ENCODE data around the gene LRCH4.
A peak's percentile ranks its signal among the peaks of the same experiment; 100 is the strongest.
"Not testable (repeated sequence)": the region's sequence is repeated elsewhere in the genome, so short reads cannot be mapped to it uniquely, and the experiment has no call there.

LRCH4 gene

GRCh38 chr7:100544967-100545359 is 41.0 kb downstream of the LRCH4 start:
- peak overlapping the region; percentile 99 for H3K27ac ChIP-seq (ENCODE audit: low read length)
- peak overlapping the region; percentile 67 for H3K4me3 ChIP-seq (ENCODE audit: low read length)
- H3K9ac ChIP-seq (ENCODE audit: low read length) = peak overlapping the region; percentile 82

GRCh38 chr7:100544386-100544785 is 41.5 kb downstream of the LRCH4 start:
- peaks cover 72% of the 10 kb centered on the region for H3K79me2 ChIP-seq (ENCODE audit: low read length)
- H3K4me3 ChIP-seq (ENCODE audit: low read length) = peak overlapping the region; percentile 67
- H3K4me1 ChIP-seq (ENCODE audit: low read length) = peaks cover 92% of the 10 kb centered on the region

More at GRCh38 chr7:100544967-100545359, 41.0 kb downstream of the LRCH4 start:
- H3K4me2 ChIP-seq (ENCODE audit: low read length) = peak overlapping the region; percentile 92
- no peaks in the 10 kb centered on the region for H3K27me3 ChIP-seq (ENCODE audit: low read depth, low read length)
- H2AFZ ChIP-seq (ENCODE audit: low read depth, low read length) = no peak overlapping the region
- peaks cover 10% of the 10 kb centered on the region for H3K36me3 ChIP-seq (replicated peaks; ENCODE audit: low read depth, low read length)
- H4K20me1 ChIP-seq (ENCODE audit: insufficient read depth, low read length) = no peaks in the 10 kb centered on the region
- H3K9me3 ChIP-seq (ENCODE audit: insufficient read depth, low read length) = no peaks in the 10 kb centered on the region
- peaks cover 67% of the 10 kb centered on the region for H3K79me2 ChIP-seq (ENCODE audit: low read length)
- H3K4me1 ChIP-seq (ENCODE audit: low read length) = peaks cover 95% of the 10 kb centered on the region
- no peak for TF ChIP-seq EZH2phosphoT487 (IDR thresholded peaks at IDR 0.05; ENCODE audit: low read depth)
- TF ChIP-seq CTCF (IDR thresholded peaks at IDR 0.05; ENCODE audit: low read depth, low read length) = no peak

GRCh38 chr7:100543586-100543985 is 42.3 kb downstream of the LRCH4 start:
- Histone ChIP-seq H3K4me2 (ENCODE audit: low read length) (peak overlapping the region; percentile 92), H4K20me1 (ENCODE audit: insufficient read depth, low read length) (no peaks in the 10 kb centered on the region), H3K4me3 (ENCODE audit: low read length) (peak overlapping the region; percentile 41), H3K27ac (ENCODE audit: low read length) (peak overlapping the region; percentile 99), H3K9ac (ENCODE audit: low read length) (peak overlapping the region; percentile 82), H3K4me1 (ENCODE audit: low read length) (peaks cover 86% of the 10 kb centered on the region), H3K27me3 (ENCODE audit: low read depth, low read length) (no peaks in the 10 kb centered on the region), H3K36me3 (replicated peaks; ENCODE audit: low read depth, low read length) (peaks cover 6% of the 10 kb centered on the region), H2AFZ (ENCODE audit: low read depth, low read length) (no peak overlapping the region), H3K79me2 (ENCODE audit: low read length) (peaks cover 70% of the 10 kb centered on the region), H3K9me3 (ENCODE audit: insufficient read depth, low read length) (no peaks in the 10 kb centered on the region)
- TF ChIP-seq CTCF (IDR thresholded peaks at IDR 0.05; ENCODE audit: low read depth, low read length) (no peak), EZH2phosphoT487 (IDR thresholded peaks at IDR 0.05; ENCODE audit: low read depth) (no peak)

More at GRCh38 chr7:100544386-100544785, 41.5 kb downstream of the LRCH4 start:
- Histone ChIP-seq H3K36me3 (replicated peaks; ENCODE audit: low read depth, low read length) (peaks cover 10% of the 10 kb centered on the region), H3K27ac (ENCODE audit: low read length) (peak overlapping the region; percentile 99), H2AFZ (ENCODE audit: low read depth, low read length) (no peak overlapping the region), H3K9ac (ENCODE audit: low read length) (peak overlapping the region; percentile 82), H4K20me1 (ENCODE audit: insufficient read depth, low read length) (no peaks in the 10 kb centered on the region), H3K27me3 (ENCODE audit: low read depth, low read length) (no peaks in the 10 kb centered on the region), H3K4me2 (ENCODE audit: low read length) (peak overlapping the region; percentile 92), H3K9me3 (ENCODE audit: insufficient read depth, low read length) (no peaks in the 10 kb centered on the region)
- TF ChIP-seq EZH2phosphoT487 (IDR thresholded peaks at IDR 0.05; ENCODE audit: low read depth) (no peak), CTCF (IDR thresholded peaks at IDR 0.05; ENCODE audit: low read depth, low read length) (no peak)

GRCh38 chr7:100541309-100541708 is 44.6 kb downstream of the LRCH4 start:
- H4K20me1 ChIP-seq (ENCODE audit: insufficient read depth, low read length); H2AFZ ChIP-seq (ENCODE audit: low read depth, low read length); H3K36me3 ChIP-seq (replicated peaks; ENCODE audit: low read depth, low read length); H3K27me3 ChIP-seq (ENCODE audit: low read depth, low read length); H3K9me3 ChIP-seq (ENCODE audit: insufficient read depth, low read length): not testable (repeated sequence)
- H3K4me3 ChIP-seq (ENCODE audit: low read length) = peak overlapping the region; percentile 61
- H3K27ac ChIP-seq (ENCODE audit: low read length) = peak overlapping the region; percentile 99
- H3K79me2 ChIP-seq (ENCODE audit: low read length) = peaks cover 49% of the 10 kb centered on the region
- H3K4me2 ChIP-seq (ENCODE audit: low read length) = peak overlapping the region; percentile 92
- H3K9ac ChIP-seq (ENCODE audit: low read length) = peak overlapping the region; percentile 61
- peaks cover 63% of the 10 kb centered on the region for H3K4me1 ChIP-seq (ENCODE audit: low read length)

All from OCI-LY3 (cell line).